ENCODE measurements around the gene ZFAND6.
A peak's percentile ranks its signal among the peaks of the same experiment; 100 is the strongest.
"Not testable (repeated sequence)": the region's sequence is repeated elsewhere in the genome, so short reads cannot be mapped to it uniquely, and the experiment has no call there.

ZFAND6 gene

DNA sequence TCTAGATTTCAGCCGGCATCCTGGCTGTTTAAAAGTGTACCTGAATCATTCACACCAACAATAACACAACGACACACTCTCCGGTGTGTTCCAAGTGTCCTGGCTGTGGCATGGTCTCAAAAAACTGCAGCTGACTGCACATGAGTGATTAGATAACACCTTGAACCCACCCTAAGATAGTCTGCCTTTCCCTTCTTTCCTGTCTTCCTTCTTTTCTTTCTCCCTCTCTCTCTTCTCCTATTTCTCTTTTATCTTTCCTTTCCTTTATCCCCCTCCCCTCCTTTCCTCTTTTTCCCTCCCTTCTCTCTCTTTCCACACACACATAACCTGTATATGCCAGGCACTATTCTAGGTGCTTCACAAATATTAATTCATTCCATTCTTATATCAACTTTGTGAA, 92.1 kb downstream of the ZFAND6 start:
- no peak for DNase-seq (ENCODE audit: low read depth)
- no peaks in the 10 kb centered on the region for H3K9me3 ChIP-seq (ENCODE audit: control insufficient read depth, low read length)
- peak overlapping the region; percentile 81 for H3K4me3 ChIP-seq (ENCODE audit: low read length)

DNA sequence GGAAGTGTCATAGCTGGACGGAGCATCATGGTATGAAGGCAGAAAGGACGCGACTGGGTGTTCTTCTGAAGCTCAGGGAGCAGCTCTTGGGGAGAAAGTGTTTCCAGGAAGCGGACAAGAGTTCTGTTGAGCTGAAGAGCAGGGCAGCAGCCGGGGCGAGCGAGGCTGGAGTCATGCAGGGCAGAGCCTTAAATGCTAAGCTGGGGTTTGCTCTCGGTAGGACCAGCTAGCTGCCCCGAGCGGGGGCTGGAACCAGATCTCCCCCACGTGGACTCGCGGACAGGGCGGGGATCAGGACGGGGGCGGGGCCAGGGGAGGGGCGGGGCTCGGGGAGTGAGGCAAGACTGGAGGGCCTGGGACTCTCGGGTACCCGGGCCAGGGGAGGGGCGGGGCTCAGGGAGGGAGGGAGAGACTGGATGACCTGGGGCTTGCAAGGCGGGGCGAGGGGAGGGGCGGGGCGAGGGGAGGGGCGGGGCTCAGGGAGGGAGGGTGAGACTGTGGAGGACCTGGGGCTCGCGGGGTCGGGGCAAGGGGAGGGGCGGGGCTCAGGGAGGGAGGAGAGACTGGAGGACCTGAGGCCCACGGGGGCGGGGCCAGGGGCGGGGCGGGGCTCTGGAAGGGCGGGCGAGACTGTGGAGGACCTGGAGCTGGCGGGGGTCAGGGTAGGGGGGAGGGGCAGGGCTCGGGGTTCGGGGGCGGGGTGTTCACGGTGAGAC, 92.9 kb downstream of the ZFAND6 start:
- Histone ChIP-seq H3K27me3 (replicated peaks; ENCODE audit: control insufficient read depth, insufficient read depth, low read length) (no peaks in the 10 kb centered on the region), H3K4me3 (ENCODE audit: low read length) (peak overlapping the region; percentile 89)
- DNase-seq (ENCODE audit: low read depth), result peak; percentile 97

More for the DNA sequence above, 92.1 kb downstream of the ZFAND6 start:
- Histone ChIP-seq H3K36me3 (ENCODE audit: control insufficient read depth, insufficient read depth, low read length, severe bottlenecking) (no peaks in the 10 kb centered on the region), H3K27me3 (replicated peaks; ENCODE audit: control insufficient read depth, insufficient read depth, low read length) (no peaks in the 10 kb centered on the region), H3K4me1 (ENCODE audit: control insufficient read depth, insufficient read depth, low read length) (peaks cover 31% of the 10 kb centered on the region), H3K9ac (ENCODE audit: low read length) (peak overlapping the region; percentile 80)

DNA sequence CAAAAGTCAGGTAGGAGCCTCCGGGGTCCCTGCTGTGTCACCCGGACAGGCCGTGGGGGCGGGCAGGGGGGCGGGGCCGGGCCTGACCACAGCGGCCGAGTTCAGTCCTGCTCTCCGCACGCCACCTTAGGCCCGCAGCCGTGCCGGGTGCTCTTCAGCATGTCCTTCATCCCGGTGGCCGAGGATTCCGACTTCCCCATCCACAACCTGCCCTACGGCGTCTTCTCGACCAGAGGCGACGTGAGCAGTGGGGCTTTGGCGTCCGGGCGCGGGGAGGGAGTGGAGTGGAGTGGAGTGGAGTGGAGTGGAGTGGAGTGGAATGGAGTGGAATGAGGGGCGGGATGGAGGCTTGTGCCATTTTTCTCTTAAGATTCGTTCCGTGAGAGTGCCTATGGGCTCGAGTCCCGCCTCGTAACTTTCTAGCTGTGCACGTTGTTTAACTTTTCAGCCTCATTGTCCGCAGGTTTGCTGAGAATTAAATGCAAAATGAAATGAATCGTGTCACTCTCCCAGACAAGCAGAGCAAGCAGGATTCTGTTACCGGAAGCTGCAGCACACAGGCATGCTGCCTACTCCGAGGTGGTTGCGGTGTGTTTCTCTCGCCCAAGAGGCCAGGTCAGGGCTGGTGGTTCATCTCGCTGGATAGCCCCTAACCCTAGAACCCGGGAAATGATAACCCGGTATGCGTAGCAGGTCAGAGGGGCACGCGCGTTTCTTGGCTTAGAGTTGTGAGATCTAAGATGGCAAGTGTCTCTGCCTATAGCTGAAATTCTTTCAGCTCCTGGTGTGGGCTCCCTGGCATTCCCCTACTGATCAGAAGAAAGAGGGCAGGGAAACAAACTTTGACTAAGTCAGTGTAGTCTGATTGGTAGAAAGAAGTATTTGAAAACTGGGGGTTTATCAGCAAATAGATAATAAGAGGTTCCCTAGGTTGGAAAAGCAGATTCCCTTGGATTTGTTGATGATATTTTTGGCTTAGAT, 93.7 kb downstream of the ZFAND6 start, which contains the start of gene FAH:
TSS of gene FAH (plus strand) at position 104 of the 981 bp plus-strand sequence. CDS start at position 160, 56 bp downstream.
- Histone ChIP-seq H3K4me3 (ENCODE audit: low read length) (peak within 1 kb of the TSS; percentile 89), H3K4me1 (ENCODE audit: control insufficient read depth, insufficient read depth, low read length) (peaks cover 31% of the 10 kb centered on the region), H3K27me3 (replicated peaks; ENCODE audit: control insufficient read depth, insufficient read depth, low read length) (no peaks in the 10 kb centered on the region), H3K9me3 (ENCODE audit: control insufficient read depth, low read length) (no peaks in the 10 kb centered on the region), H3K36me3 (ENCODE audit: control insufficient read depth, insufficient read depth, low read length, severe bottlenecking) (peaks cover 4% of the 10 kb centered on the region), H3K9ac (ENCODE audit: low read length) (peak within 1 kb of the TSS; percentile 86)
- DNase-seq (ENCODE audit: low read depth), result peak; percentile 83

More for the DNA sequence above, 92.9 kb downstream of the ZFAND6 start:
- peaks cover 31% of the 10 kb centered on the region for H3K4me1 ChIP-seq (ENCODE audit: control insufficient read depth, insufficient read depth, low read length)
- H3K9me3 ChIP-seq (ENCODE audit: control insufficient read depth, low read length), result no peaks in the 10 kb centered on the region
- peak overlapping the region; percentile 86 for H3K9ac ChIP-seq (ENCODE audit: low read length)
- H3K36me3 ChIP-seq (ENCODE audit: control insufficient read depth, insufficient read depth, low read length, severe bottlenecking), result no peaks in the 10 kb centered on the region

- peak; percentile 37 for DNase-seq (ENCODE audit: low read depth)
- H3K4me3 ChIP-seq (ENCODE audit: low read length), result peak overlapping the region; percentile 89
- no peaks in the 10 kb centered on the region for H3K27me3 ChIP-seq (replicated peaks; ENCODE audit: control insufficient read depth, insufficient read depth, low read length)
- peaks cover 9% of the 10 kb centered on the region for H3K36me3 ChIP-seq (ENCODE audit: control insufficient read depth, insufficient read depth, low read length, severe bottlenecking)
- peak overlapping the region; percentile 86 for H3K9ac ChIP-seq (ENCODE audit: low read length)
- no peaks in the 10 kb centered on the region for H3K9me3 ChIP-seq (ENCODE audit: control insufficient read depth, low read length)
- peaks cover 31% of the 10 kb centered on the region for H3K4me1 ChIP-seq (ENCODE audit: control insufficient read depth, insufficient read depth, low read length)
Observed at GRCh38 chr15:80153900-80154299, 94.4 kb downstream of the ZFAND6 start.

DNA sequence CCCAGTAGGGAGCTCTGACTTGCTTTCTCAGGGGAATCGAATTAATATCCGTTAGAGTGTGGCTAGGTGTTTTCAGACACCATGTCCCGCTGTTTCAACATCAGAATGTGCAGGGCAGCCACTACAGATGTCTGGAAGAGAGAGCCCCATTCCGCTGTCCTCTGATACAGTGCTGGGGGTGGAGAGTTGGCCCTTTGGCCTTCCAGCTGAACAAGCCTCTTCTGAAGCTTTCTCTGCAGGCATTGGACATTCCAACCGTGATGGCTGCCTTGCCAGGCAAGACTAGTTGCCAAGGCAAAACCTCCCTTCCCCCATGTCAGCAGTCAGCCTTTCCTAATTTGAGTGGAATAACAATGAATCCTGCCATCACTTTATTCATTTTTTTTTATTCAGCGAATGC, 94.9 kb downstream of the ZFAND6 start:
- Histone ChIP-seq H3K4me3 (ENCODE audit: low read length) (peak overlapping the region; percentile 89), H3K9me3 (ENCODE audit: control insufficient read depth, low read length) (no peaks in the 10 kb centered on the region)
- no peak for DNase-seq (ENCODE audit: low read depth)

GRCh38 chr15:80155001-80155377, 95.5 kb downstream of the ZFAND6 start:
- H3K4me3 ChIP-seq (ENCODE audit: low read length), result peak overlapping the region; percentile 9
- no peak overlapping the region for H3K9ac ChIP-seq (ENCODE audit: low read length)
- H3K9me3 ChIP-seq (ENCODE audit: control insufficient read depth, low read length), result no peaks in the 10 kb centered on the region
- no peak for DNase-seq (ENCODE audit: low read depth)
- peaks cover 38% of the 10 kb centered on the region for H3K4me1 ChIP-seq (ENCODE audit: control insufficient read depth, insufficient read depth, low read length)
- peaks cover 18% of the 10 kb centered on the region for H3K36me3 ChIP-seq (ENCODE audit: control insufficient read depth, insufficient read depth, low read length, severe bottlenecking)
- no peaks in the 10 kb centered on the region for H3K27me3 ChIP-seq (replicated peaks; ENCODE audit: control insufficient read depth, insufficient read depth, low read length)

More for the DNA sequence above, 94.9 kb downstream of the ZFAND6 start:
- H3K27me3 ChIP-seq (replicated peaks; ENCODE audit: control insufficient read depth, insufficient read depth, low read length), result no peaks in the 10 kb centered on the region
- peaks cover 12% of the 10 kb centered on the region for H3K36me3 ChIP-seq (ENCODE audit: control insufficient read depth, insufficient read depth, low read length, severe bottlenecking)
- peaks cover 31% of the 10 kb centered on the region for H3K4me1 ChIP-seq (ENCODE audit: control insufficient read depth, insufficient read depth, low read length)
- no peak overlapping the region for H3K9ac ChIP-seq (ENCODE audit: low read length)

DNA sequence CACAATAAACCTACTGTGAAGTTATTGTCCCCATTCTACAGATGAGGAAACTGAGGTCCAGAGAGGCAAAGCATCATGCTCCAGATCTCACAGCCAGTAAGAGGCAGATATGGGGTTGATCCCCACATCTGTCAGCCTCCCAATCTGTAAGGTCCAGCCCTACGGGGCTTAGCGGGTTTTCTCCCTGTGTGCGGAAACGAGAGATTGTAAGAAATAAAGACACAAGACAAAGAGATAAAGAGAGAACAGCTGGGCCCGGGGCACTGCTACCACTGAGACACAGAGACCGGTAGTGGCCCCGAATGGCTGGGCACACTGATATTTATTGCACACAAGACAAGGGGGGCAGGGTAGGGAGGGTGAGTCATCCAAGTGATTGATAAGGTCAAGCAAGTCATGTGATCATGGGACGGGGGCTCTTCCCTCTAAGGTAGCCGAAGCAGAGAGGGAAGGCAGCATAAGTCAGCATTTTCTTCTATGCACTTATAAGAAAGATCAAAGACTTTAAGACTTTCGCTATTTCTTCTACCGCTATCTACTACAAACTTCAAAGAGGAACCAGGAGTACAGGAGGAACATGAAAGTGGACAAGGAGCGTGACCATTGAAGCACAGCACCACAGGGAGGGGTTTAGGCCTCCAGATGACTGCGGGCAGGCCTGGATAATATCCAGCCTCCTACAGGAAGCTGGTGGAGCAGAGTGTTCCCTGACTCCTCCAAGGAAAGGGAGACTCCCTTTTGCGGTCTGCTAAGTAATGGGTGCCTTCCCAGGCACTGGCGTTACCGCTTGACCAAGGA, 96.1 kb downstream of the ZFAND6 start:
- H3K4me3 ChIP-seq (ENCODE audit: low read length); H3K27me3 ChIP-seq (replicated peaks; ENCODE audit: control insufficient read depth, insufficient read depth, low read length); H3K9ac ChIP-seq (ENCODE audit: low read length); DNase-seq (ENCODE audit: low read depth); H3K9me3 ChIP-seq (ENCODE audit: control insufficient read depth, low read length): not testable (repeated sequence)
- Histone ChIP-seq H3K4me1 (ENCODE audit: control insufficient read depth, insufficient read depth, low read length) (peaks cover 44% of the 10 kb centered on the region), H3K36me3 (ENCODE audit: control insufficient read depth, insufficient read depth, low read length, severe bottlenecking) (peaks cover 23% of the 10 kb centered on the region)

DNA sequence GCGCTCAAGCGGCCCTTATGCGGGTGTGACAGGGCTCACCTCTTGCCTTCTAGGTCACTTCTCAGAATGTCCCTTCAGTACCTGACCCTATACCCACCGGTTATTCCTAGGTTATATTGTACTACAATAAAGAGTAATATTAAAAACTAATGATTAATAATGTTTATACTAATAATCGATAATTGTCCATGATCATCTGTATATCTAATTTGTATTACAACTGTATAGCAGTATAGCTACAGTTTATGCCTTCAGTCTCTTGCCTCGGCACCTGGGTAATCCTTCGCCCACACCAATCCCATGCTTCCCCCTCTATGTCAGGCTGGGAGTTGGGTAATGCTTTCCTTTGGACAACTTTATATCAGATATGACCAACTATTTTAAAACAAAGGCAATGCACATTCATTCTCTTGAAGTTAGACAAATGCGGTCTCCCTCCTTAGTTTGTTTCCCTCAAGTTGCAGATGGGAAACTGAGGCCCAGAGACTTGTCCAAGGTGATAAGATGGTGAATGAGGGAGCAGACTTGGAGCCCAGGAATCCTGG, 96.8 kb downstream of the ZFAND6 start:
- Histone ChIP-seq H3K4me3 (ENCODE audit: low read length) (no peak overlapping the region), H3K9ac (ENCODE audit: low read length) (no peak overlapping the region), H3K4me1 (ENCODE audit: control insufficient read depth, insufficient read depth, low read length) (peaks cover 50% of the 10 kb centered on the region), H3K9me3 (ENCODE audit: control insufficient read depth, low read length) (no peaks in the 10 kb centered on the region), H3K27me3 (replicated peaks; ENCODE audit: control insufficient read depth, insufficient read depth, low read length) (no peaks in the 10 kb centered on the region), H3K36me3 (ENCODE audit: control insufficient read depth, insufficient read depth, low read length, severe bottlenecking) (peaks cover 28% of the 10 kb centered on the region)
- DNase-seq (ENCODE audit: low read depth), result no peak

- no peak overlapping the region for H3K9ac ChIP-seq (ENCODE audit: low read length)
- H3K27me3 ChIP-seq (replicated peaks; ENCODE audit: control insufficient read depth, insufficient read depth, low read length), result no peaks in the 10 kb centered on the region
- peaks cover 33% of the 10 kb centered on the region for H3K36me3 ChIP-seq (ENCODE audit: control insufficient read depth, insufficient read depth, low read length, severe bottlenecking)
- H3K4me3 ChIP-seq (ENCODE audit: low read length), result no peak overlapping the region
- H3K4me1 ChIP-seq (ENCODE audit: control insufficient read depth, insufficient read depth, low read length), result peaks cover 56% of the 10 kb centered on the region
- no peak for DNase-seq (ENCODE audit: low read depth)
- H3K9me3 ChIP-seq (ENCODE audit: control insufficient read depth, low read length), result no peaks in the 10 kb centered on the region
Observed at GRCh38 chr15:80157215-80157614, 97.7 kb downstream of the ZFAND6 start.

DNA sequence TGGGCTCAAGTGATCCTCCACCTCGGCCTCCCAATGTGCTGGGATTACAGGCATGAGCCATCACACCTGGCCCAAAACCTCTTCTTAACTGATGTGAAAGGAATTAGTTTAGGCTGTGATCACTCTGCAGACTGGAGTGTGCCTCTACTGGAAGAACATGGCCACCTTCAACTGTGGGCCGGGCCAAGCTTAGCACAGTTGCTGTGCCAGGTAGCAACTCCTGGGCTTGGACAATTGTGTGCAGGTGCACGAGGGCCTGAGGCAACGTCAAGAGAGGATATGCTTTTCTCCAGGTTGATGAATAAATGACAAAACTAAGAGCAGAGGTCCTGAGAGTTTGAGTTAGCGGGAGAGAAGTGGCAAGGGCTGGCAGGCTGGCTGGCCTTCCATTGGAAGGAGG, 99.8 kb downstream of the ZFAND6 start:
- H3K9me3 ChIP-seq (ENCODE audit: control insufficient read depth, low read length), result no peaks in the 10 kb centered on the region
- no peak for DNase-seq (ENCODE audit: low read depth)

More for the DNA sequence above, 99.8 kb downstream of the ZFAND6 start:
- Histone ChIP-seq H3K27me3 (replicated peaks; ENCODE audit: control insufficient read depth, insufficient read depth, low read length) (no peaks in the 10 kb centered on the region), H3K36me3 (ENCODE audit: control insufficient read depth, insufficient read depth, low read length, severe bottlenecking) (peaks cover 51% of the 10 kb centered on the region), H3K9ac (ENCODE audit: low read length) (no peak overlapping the region), H3K4me1 (ENCODE audit: control insufficient read depth, insufficient read depth, low read length) (peaks cover 51% of the 10 kb centered on the region), H3K4me3 (ENCODE audit: low read length) (no peak overlapping the region)
